Activated CD4-positive, alpha-beta T cell treated with anti-CD3 and anti-CD28 coated beads for 4 hours (primary cell): ENCODE measurements around the gene TXNDC5.
A peak's percentile ranks its signal among the peaks of the same experiment; 100 is the strongest.

Source experiments
- DNase-seq, 2 donors: peaks; one replicate each; pipeline ENCODE4 v3.0.0-alpha.2; 2020

The TXNDC5 gene

GRCh38 chr6:7910654-7911344 lies at the start of gene TXNDC5:
Gene TXNDC5 (minus strand): TSS chr6:7910788. CDS start chr6:7910776, 12 bp downstream.
- peak; percentile 63 to 71 for DNase-seq

- DNase-seq, result no peak
Measured at GRCh38 chr6:7960141-7960540, 49.6 kb upstream of the TXNDC5 start.

GRCh38 chr6:7959453-7959852 lies 48.9 kb upstream of the TXNDC5 start:
- DNase-seq, result no peak

- DNase-seq, result no peak
Measured at GRCh38 chr6:7958464-7958863, 47.9 kb upstream of the TXNDC5 start.

DNA sequence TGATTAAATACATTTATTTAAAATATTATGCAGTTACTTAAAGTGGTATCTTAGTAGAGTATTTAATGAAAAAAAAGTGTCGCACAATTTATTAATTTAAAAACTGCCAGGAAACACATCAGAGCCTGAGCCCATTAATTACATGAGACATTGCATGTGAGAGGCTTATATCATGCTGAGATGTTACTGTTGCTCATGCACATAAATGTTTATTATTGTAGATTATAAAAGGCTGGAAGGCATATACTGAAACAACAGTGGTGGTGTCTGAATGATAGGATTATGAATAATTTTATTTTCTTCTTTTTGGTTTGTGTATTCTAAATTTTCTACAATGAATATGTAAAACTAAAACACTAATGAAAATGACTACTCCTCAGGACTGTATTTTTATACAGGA lies 45.7 kb upstream of the TXNDC5 start:
- DNase-seq, result no peak

GRCh38 chr6:7954477-7955200 lies 44.1 kb upstream of the TXNDC5 start:
- DNase-seq, result no peak

DNA sequence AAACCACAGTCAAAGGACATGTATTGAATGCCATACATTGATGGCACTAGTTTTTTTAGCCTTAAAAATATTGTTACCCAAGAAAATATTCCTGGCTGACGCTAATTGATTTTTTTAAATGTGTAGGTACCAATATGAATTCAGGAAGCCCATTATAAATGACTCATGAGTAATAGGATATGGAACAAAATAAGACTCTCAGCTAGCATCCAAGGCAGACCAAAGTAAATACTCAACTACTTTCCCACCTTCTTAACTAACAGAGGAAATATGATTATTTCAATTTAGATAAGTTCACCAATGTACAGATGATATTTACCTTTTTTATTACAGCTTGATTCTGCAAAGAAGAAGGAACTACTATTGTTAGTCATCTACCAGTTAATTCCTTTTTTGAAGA lies 43.2 kb upstream of the TXNDC5 start:
- DNase-seq, result no peak

DNA sequence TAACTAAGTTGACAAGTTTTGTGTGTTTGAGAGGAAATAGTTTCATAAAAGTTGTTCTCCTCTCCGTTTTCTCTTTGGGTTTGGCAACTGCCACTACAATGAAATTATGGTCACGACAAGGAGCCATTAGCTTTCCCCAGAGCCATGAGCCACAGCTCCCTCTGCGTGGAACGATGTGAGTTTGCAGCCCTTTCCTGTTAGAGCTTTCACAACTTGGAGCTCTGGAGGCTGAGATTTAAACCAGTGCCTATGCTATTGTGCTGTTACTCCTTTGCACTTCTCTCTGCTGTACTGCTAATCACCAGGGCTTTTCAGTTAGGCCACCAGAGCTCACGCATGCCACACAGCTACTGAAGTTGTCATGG lies 29.3 kb upstream of the TXNDC5 start:
- DNase-seq, result no peak

DNA sequence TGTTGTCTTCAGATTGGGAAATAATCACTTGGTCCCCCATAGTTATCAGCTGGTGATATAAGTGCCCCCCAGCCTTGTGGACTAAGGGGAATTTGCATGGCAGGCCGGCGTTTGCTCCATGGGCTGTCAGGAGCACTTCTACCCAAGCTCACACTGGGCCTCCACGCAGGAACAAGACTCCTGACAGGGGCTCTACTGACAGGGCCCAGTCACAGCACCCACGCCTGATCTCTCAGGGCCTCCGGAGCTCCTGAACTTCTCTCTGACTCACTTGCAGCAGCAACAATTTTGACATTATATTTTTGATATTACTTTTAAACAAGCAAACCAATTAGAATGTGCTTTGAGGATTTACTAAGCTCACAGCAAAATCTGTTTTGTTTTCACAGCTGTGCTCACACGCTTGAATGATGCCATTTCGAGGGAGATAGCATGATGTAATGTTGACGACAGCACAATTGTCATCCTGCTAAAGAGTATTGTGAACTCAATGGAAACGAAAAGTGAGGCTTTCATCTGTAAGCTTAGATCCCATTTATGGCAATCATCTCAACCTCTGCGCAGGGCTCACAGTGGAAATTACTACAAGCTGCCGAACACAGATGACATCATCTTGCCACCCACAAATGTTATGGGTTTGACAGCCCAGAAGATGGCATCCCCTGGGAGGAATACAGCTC lies 28.7 kb upstream of the TXNDC5 start:
- DNase-seq, result no peak

DNA sequence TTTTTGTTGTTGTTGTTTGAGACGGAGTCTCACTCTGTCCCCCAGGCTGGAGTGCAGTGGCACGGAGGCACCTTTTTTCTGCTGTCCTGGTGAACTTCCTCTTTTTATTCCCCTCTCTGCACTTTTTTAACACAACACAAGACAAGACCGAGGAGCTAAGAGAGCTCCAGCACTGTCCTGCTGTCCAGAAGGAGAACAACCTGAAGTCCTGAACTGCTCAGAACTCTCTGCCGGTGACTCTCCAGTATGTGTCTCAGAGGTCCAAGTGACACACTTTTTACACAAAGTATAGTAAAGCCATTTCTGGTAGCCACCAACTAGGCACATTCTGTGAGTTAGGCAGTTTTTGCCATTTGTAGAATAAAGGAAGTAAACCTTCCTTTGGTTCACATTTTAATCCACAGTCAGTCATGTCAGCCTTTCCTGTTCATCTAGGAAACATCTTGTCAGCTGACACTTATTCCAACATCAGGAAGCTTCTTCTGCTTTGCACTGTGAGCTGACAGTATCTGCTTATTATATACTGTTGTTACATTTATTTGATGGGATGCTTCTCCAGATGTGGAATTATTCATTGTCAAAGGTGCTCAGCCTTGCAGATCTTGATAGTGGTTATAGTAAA lies 28.1 kb upstream of the TXNDC5 start:
- DNase-seq, result no peak

GRCh38 chr6:7933794-7934193 lies 23.2 kb upstream of the TXNDC5 start:
- no peak for DNase-seq

- no peak for DNase-seq
Measured at GRCh38 chr6:7932625-7933024, 22.0 kb upstream of the TXNDC5 start.

DNA sequence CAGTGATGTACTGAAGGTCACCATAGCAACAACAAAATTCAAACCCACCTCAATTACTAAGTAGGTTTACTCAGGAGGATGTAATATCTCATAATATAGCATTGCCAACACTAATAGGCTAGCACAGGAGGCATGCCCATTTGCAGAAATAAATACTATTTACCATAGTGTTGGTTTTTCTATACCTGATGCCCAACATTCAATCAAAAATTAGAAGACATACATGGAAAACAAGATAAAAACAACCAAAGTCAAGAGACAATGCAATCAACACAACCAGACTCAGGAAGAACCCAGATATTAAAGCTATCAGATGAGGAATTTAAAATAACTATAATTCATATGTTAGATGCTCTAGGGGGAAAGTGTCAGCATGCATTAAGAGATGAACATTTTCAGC lies 14.3 kb upstream of the TXNDC5 start:
- DNase-seq, result no peak

GRCh38 chr6:7922596-7922995 lies 12.0 kb upstream of the TXNDC5 start:
- no peak for DNase-seq

DNA sequence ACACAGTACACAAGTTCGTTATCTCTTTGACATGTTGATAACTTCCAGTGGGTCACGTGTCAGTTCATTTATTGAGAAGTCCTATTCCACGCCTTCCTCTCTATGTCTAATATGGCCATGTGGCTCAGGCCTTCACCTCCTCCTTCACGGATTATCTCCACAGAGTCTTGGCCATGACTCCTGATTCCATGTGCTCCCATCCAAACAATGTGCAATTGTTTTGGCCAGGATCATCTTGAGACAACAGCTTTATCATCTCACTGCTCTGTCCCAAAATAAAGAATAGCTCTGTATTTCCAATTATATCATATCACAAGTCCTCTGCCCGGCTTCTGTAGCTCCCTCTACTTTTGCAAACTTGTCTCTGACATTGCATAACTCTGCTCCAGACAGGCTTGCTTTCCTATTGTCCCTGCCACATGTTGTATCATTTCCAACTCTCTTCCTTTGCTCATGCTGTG lies 11.1 kb upstream of the TXNDC5 start:
- no peak for DNase-seq

GRCh38 chr6:7921046-7921445 lies 10.5 kb upstream of the TXNDC5 start:
- no peak for DNase-seq

DNA sequence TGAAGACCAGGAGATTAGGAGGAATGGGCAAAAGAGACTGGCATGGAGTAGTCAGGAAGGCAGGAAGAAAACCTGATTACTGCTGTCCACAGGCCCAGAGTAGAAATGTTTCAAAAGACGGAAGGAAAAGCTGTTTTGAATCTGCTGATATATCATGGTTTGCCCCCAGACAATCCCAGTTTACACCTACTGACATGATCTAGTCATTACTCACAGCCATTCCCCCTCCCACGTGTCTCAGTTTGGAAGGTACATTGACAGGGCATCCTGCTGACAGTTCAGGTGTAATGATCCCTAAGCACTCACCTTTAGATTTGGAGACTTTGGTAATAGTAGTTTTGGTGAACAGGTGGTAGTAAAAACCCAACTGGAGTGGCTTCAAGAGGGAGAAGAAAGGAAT lies 9.8 kb upstream of the TXNDC5 start:
- DNase-seq, result peak; percentile 12 to 17

DNA sequence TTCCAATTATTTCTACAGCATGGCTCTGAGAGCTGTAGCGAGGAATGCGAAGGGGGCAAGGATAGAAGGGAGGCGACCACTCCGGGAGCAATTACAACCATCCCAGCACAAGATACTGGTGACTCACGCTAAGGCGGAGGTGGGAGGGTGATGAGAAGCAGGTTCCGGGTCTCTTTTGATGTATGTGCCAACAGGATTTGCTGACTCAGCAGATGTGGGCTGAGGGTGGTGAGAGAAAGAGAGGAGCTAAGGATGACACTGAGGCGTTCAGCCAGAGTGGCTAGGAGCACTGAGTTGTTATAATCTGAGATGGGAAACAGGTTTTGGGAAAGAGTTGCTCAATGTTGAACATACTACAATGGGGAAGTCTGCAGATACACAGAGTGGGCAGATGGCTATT lies 9.3 kb upstream of the TXNDC5 start:
- peak; percentile 33 to 41 for DNase-seq

- no peak for DNase-seq
Measured at GRCh38 chr6:7918403-7918802, 7.8 kb upstream of the TXNDC5 start.

GRCh38 chr6:7917729-7918128 lies 7.1 kb upstream of the TXNDC5 start:
- DNase-seq, result no peak

GRCh38 chr6:7916959-7917358 lies 6.4 kb upstream of the TXNDC5 start:
- no peak for DNase-seq

- no peak for DNase-seq
Measured at GRCh38 chr6:7914991-7915789, 4.6 kb upstream of the TXNDC5 start.

DNA sequence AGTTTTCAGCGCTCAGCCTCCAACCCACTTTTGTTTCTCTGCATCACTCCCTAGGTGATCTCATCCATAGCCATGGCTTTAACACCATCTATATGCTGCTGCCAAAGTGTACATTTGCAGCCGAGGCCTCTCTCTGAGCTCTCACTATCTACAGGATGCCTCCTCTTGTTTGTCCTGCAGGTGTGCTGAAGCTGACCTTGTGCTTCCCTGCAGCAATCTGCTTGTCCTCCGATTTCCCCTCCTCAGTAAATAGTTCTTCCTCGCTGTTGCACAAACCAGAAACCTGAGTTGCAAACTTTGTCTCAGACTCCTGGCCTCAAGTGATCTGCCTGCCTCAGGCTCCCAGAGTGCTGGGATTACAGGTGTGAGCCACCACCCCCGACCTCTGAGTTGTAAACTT lies 3.7 kb upstream of the TXNDC5 start:
- DNase-seq, result no peak
